GM12878 (cell line): ENCODE measurements around the gene MGAT4B. TPM values are rescaled to one million over a fixed set of nuclear protein-coding genes. Genes with fewer than 3 reads are reported as not detected.

Experiments
- ASH2L ChIP-seq: fragments of 300-600, 200-600 bp; sonication (generic); IDR thresholded peaks from 2 replicates; pipeline ENCODE4 v1.6.1; 2017; ENCODE audit warnings: low read depth, mild to moderate bottlenecking, borderline replicate concordance
- BCL3 ChIP-seq: IDR thresholded peaks from 2 replicates; pipeline ENCODE4 v1.6.1; 2011; ENCODE audit warnings: borderline replicate concordance, low read depth, mild to moderate bottlenecking, moderate library complexity, low read length; ENCODE audit not compliant: insufficient read depth, poor library complexity, severe bottlenecking
- EED ChIP-seq: sonication (generic); IDR thresholded peaks from 2 replicates; pipeline ENCODE4 v1.6.1; 2016; ENCODE audit warnings: antibody characterized with exemption, low read depth
- EP300 ChIP-seq, 2 experiments: fragments of 150-350 bp in 1 of 2; IDR thresholded peaks; 2 replicates each; pipeline ENCODE4 v1.6.1; 2011 to 2012; ENCODE audit warnings: low read depth in 2 of 2, low read length in 2 of 2, borderline replicate concordance in 1 of 2, improper control_type of control experiment in 1 of 2, inconsistent platforms in 1 of 2; ENCODE audit not compliant: control insufficient read depth in 1 of 2
- GABPA ChIP-seq: IDR thresholded peaks from 2 replicates; pipeline ENCODE4 v1.6.1; 2014; ENCODE audit warnings: antibody characterized with exemption, low read depth, mild to moderate bottlenecking, inconsistent platforms
- HDAC2 ChIP-seq: fragments of 200-600 bp; sonication (generic); IDR thresholded peaks from 2 replicates; pipeline ENCODE4 v1.6.1; 2017
- IRF3 ChIP-seq: fragments of 450-650 bp; IDR thresholded peaks from 2 replicates; pipeline ENCODE4 v1.6.1; 2014; ENCODE audit warnings: mild to moderate bottlenecking
- MXI1 ChIP-seq: fragments of 150-350 bp; IDR thresholded peaks from 2 replicates; pipeline ENCODE4 v1.6.1; 2011; ENCODE audit warnings: low read depth, mild to moderate bottlenecking, inconsistent platforms, low read length, improper control_type of control experiment
- MYC ChIP-seq: IDR thresholded peaks from 2 replicates; pipeline ENCODE4 v1.6.1; 2011; ENCODE audit warnings: mild to moderate bottlenecking, low read length, moderate library complexity, inconsistent platforms; ENCODE audit not compliant: insufficient read depth, insufficient replicate concordance, insufficient read length, severe bottlenecking
- NRF1 ChIP-seq: conservative IDR thresholded peaks from 2 replicates; pipeline ENCODE4 v1.6.1; 2011; ENCODE audit warnings: mild to moderate bottlenecking, low read depth, low read length, improper control_type of control experiment
- PKNOX1 ChIP-seq: fragments of 450-650 bp; IDR thresholded peaks from 2 replicates; pipeline ENCODE4 v1.6.1; 2016; ENCODE audit warnings: mild to moderate bottlenecking
- POU2F2 ChIP-seq: IDR thresholded peaks from 3 replicates; pipeline ENCODE4 v1.6.1; 2011; ENCODE audit warnings: low read depth, mild to moderate bottlenecking, low read length, borderline replicate concordance
- RCOR1 ChIP-seq: conservative IDR thresholded peaks from 2 replicates; pipeline ENCODE4 v1.6.1; 2012; ENCODE audit warnings: low read depth, low read length, improper control_type of control experiment
- SMARCA5 ChIP-seq: fragments of 450-650 bp; IDR thresholded peaks from 2 replicates; pipeline ENCODE4 v1.6.1; 2017; ENCODE audit warnings: mild to moderate bottlenecking
- SP1 ChIP-seq: IDR thresholded peaks from one replicate; pipeline ENCODE4 v1.6.1; 2011; ENCODE audit warnings: low read depth, low read length
- TARDBP ChIP-seq: IDR thresholded peaks from 2 replicates; pipeline ENCODE4 v1.6.1; 2016; ENCODE audit warnings: borderline replicate concordance
- ZBTB11 ChIP-seq: fragments of 450-650 bp; formaldehyde crosslinking; IDR thresholded peaks from 2 replicates; pipeline ENCODE4 v1.5.0; 2022; ENCODE audit warnings: mild to moderate bottlenecking, missing genetic modification characterization
- ZNF384 ChIP-seq: IDR thresholded peaks from 2 replicates; pipeline ENCODE4 v1.6.1; 2012; ENCODE audit warnings: low read depth, mild to moderate bottlenecking, low read length, improper control_type of control experiment, borderline replicate concordance
- polyA plus RNA-seq, 11 experiments: library from polyadenylated mRNA; depleted of rRNA in 4 of 11; unstranded in 6 of 11; stranded (reverse) in 5 of 11; fragments of >200 nt; fragmentation: Nextera tagmentation in 4 of 11; fragmentation: Illumina TruSeq in 1 of 11; extraction: Ambion mirVana in 4 of 11; extraction: Trizol in 1 of 11; gene quantifications; 1 replicate in 1 of 11; 2 replicates in 10 of 11; pipeline versions ENCODE4 v1.2.1 to v1.2.3, GENCODE V29; 2011 to 2016; ENCODE audit warnings: inconsistent platforms in 2 of 11, missing spikeins in 2 of 11, low read depth in 1 of 11
- total RNA-seq, 4 experiments: library from RNA; depleted of rRNA in 3 of 4; stranded (reverse); fragments of >200 nt in 3 of 4; fragmentation: Illumina TruSeq in 1 of 4; extraction: Trizol in 1 of 4; gene quantifications; 2 replicates each; pipeline versions ENCODE4 v1.2.1 to v1.2.3, GENCODE V29; 2013 to 2021

MGAT4B gene
- total and polyA plus RNA-seq, 10 of the 15 experiments (the other 5 are each of a cell fraction or from before 2014, with no cell fraction given) = 0.60 to 82.5 (median 34.4) TPM; not detected in 1

GRCh38 chr5:179820483-179821297, 14.0 kb upstream of the MGAT4B start, which contains the start of gene SQSTM1 (continued):
- TF ChIP-seq ZBTB11 (CRISPR knock-in tag) = no peak
- no peak; the same call in 1 of the 2 replicates for TF ChIP-seq ASH2L
- TF ChIP-seq PKNOX1 = no peak
- no peak for TF ChIP-seq GABPA
- no peak for TF ChIP-seq IRF3
- peak; percentile 61; the same call in 1 of the 2 replicates for TF ChIP-seq MXI1
- no peak for TF ChIP-seq TARDBP
- TF ChIP-seq RCOR1 = no peak
- TF ChIP-seq EED = no peak
- TF ChIP-seq ZNF384 = no peak
- no peak for TF ChIP-seq MYC
- TF ChIP-seq POU2F2 = peak; percentile 94
- TF ChIP-seq NRF1 = no peak
- peak; percentile 70 for TF ChIP-seq SP1
- no peak for TF ChIP-seq EP300 (IDR thresholded peaks at IDR 0.05; ENCODE audit: borderline replicate concordance in 1 of 2, control insufficient read depth in 1 of 2, low read depth in 2 of 2, low read length in 2 of 2)
- no peak for TF ChIP-seq HDAC2
- peak; percentile 16 for TF ChIP-seq BCL3
- peak; percentile 79 for TF ChIP-seq SMARCA5
